ENCODE results near the gene SPPL3. TPM values are rescaled to one million over a fixed set of nuclear protein-coding genes. Genes with fewer than 3 reads are reported as not detected.

The SPPL3 gene
- total and polyA plus RNA-seq, 2 experiments from 2014 or later: 20.0 to 67.3 TPM

DNA sequence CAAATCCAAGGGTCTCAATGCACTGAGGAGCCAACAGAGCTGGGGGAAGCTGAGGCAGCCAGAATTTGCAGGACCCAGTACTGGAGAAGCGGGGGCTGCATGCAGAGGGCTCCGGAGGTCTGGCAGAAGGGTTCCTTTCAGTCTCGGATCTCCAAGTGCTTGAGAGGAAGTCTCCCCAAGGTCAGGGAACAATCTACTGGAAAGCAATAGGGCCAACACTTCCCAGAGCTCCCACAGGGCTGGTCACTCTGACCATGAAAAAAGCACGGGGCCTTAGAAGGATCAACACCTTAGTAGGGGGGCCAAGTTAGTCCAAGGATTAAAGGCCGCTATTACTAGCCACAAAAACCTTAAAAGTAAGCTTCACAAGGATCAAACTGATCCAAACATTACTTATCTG, 31.7 kb downstream of the SPPL3 start:
- H3K9me3 ChIP-seq (ENCODE audit: low read depth): no peaks in the 10 kb centered on the region
- WGBS (ENCODE audit: low lambda C conversion rate, missing lambda C conversion rate): 47% methylated on average over 5 of the region's 5 CpGs
- H2AFZ ChIP-seq: no peak overlapping the region
- H3K27ac ChIP-seq: no peak overlapping the region
- no peaks in the 10 kb centered on the region for H3K27me3 ChIP-seq
- H3K4me2 ChIP-seq: peak overlapping the region; percentile 51
- TF ChIP-seq, protein P1, sequence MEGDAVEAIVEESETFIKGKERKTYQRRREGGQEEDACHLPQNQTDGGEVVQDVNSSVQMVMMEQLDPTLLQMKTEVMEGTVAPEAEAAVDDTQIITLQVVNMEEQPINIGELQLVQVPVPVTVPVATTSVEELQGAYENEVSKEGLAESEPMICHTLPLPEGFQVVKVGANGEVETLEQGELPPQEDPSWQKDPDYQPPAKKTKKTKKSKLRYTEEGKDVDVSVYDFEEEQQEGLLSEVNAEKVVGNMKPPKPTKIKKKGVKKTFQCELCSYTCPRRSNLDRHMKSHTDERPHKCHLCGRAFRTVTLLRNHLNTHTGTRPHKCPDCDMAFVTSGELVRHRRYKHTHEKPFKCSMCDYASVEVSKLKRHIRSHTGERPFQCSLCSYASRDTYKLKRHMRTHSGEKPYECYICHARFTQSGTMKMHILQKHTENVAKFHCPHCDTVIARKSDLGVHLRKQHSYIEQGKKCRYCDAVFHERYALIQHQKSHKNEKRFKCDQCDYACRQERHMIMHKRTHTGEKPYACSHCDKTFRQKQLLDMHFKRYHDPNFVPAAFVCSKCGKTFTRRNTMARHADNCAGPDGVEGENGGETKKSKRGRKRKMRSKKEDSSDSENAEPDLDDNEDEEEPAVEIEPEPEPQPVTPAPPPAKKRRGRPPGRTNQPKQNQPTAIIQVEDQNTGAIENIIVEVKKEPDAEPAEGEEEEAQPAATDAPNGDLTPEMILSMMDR (IDR thresholded peaks at IDR 0.05; ENCODE audit: poor library complexity): no peak
- TF ChIP-seq EZH2 (IDR thresholded peaks at IDR 0.05; ENCODE audit: borderline replicate concordance) (no peak), EZH2phosphoT487 (IDR thresholded peaks at IDR 0.05; ENCODE audit: low read depth, severe bottlenecking, unreplicated experiment) (no peak)
- DNase-seq (ENCODE audit: low spot score): no peak
- H3K9me2 ChIP-seq (replicated peaks; ENCODE audit: insufficient read depth): no peaks in the 10 kb centered on the region
- H3K36me3 ChIP-seq (replicated peaks; ENCODE audit: insufficient read depth, low read depth): no peaks in the 10 kb centered on the region
- H3K79me2 ChIP-seq: peaks cover 100% of the 10 kb centered on the region
- peaks cover 76% of the 10 kb centered on the region for H4K20me1 ChIP-seq (ENCODE audit: insufficient read depth, poor library complexity, severe bottlenecking)
- H3K4me1 ChIP-seq (ENCODE audit: insufficient read depth): peaks cover 12% of the 10 kb centered on the region
- no peak overlapping the region for H3K4me3 ChIP-seq

DNA sequence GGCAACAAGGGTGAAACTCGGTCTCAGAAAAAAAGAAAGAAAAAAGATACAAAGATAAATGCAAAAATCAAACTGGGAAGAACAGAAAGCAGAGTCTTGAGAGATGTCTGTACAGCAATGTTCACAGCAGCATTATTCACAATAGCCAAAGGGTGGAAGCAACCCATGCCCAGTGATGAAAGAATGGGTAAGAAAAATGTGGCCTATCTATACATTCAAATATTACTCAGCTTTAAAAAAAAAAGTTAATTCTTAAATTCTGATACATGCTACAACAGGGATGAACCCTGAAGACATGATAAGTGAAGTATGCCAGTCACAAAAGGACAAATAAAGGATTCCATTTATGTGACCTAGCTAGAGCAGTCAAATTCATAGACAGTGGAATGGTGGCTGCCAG, 33.7 kb downstream of the SPPL3 start:
- no peak overlapping the region for H3K4me3 ChIP-seq
- peaks cover 100% of the 10 kb centered on the region for H3K79me2 ChIP-seq
- no peak for TF ChIP-seq EZH2phosphoT487 (IDR thresholded peaks at IDR 0.05; ENCODE audit: low read depth, severe bottlenecking, unreplicated experiment)
- no peak for TF ChIP-seq EZH2 (IDR thresholded peaks at IDR 0.05; ENCODE audit: borderline replicate concordance)
- TF ChIP-seq, protein P1 (IDR thresholded peaks at IDR 0.05; ENCODE audit: poor library complexity): no peak
- no peaks in the 10 kb centered on the region for H3K27me3 ChIP-seq
- H3K9me3 ChIP-seq (ENCODE audit: low read depth): no peaks in the 10 kb centered on the region
- no peak overlapping the region for H3K4me2 ChIP-seq
- H4K20me1 ChIP-seq (ENCODE audit: insufficient read depth, poor library complexity, severe bottlenecking): peaks cover 87% of the 10 kb centered on the region
- no peak overlapping the region for H3K27ac ChIP-seq
- no peaks in the 10 kb centered on the region for H3K36me3 ChIP-seq (replicated peaks; ENCODE audit: insufficient read depth, low read depth)
- no peak overlapping the region for H2AFZ ChIP-seq
- H3K9me2 ChIP-seq (replicated peaks; ENCODE audit: insufficient read depth): no peaks in the 10 kb centered on the region
- DNase-seq (ENCODE audit: low spot score): no peak
- H3K4me1 ChIP-seq (ENCODE audit: insufficient read depth): peaks cover 12% of the 10 kb centered on the region
- 95% methylated on average over 1 of the region's 1 CpG for WGBS (ENCODE audit: low lambda C conversion rate, missing lambda C conversion rate)

DNA sequence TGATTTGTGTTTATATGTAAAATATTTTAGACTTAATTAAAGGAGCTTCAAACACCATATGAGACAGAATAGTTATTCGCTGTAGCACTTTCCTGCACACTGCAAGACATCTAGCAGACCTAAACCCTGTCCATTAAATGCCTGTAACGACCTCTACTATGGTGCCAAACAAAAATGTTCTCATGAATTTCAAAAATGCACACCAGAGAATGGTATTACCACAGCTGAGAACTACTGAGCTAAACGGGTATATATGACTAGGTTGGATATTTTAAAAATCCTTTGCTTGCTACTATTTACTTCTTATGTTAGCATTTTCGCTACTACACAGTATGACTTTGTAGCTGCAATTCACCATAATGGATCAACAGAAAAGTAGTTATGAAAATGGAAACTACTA, 34.8 kb downstream of the SPPL3 start:
- no peak overlapping the region for H3K4me2 ChIP-seq
- H3K9me3 ChIP-seq (ENCODE audit: low read depth): no peaks in the 10 kb centered on the region
- no peak for DNase-seq (ENCODE audit: low spot score)
- no peaks in the 10 kb centered on the region for H3K27me3 ChIP-seq
- no peak for TF ChIP-seq EZH2 (IDR thresholded peaks at IDR 0.05; ENCODE audit: borderline replicate concordance)
- TF ChIP-seq EZH2phosphoT487 (IDR thresholded peaks at IDR 0.05; ENCODE audit: low read depth, severe bottlenecking, unreplicated experiment): no peak
- peaks cover 100% of the 10 kb centered on the region for H3K79me2 ChIP-seq
- peaks cover 83% of the 10 kb centered on the region for H4K20me1 ChIP-seq (ENCODE audit: insufficient read depth, poor library complexity, severe bottlenecking)
- H3K4me3 ChIP-seq: no peak overlapping the region
- WGBS (ENCODE audit: low lambda C conversion rate, missing lambda C conversion rate): 84% methylated on average over 4 of the region's 4 CpGs
- H3K4me1 ChIP-seq (ENCODE audit: insufficient read depth): peaks cover 12% of the 10 kb centered on the region
- no peak overlapping the region for H2AFZ ChIP-seq
- H3K27ac ChIP-seq: no peak overlapping the region
- H3K9me2 ChIP-seq (replicated peaks; ENCODE audit: insufficient read depth): no peaks in the 10 kb centered on the region
- H3K36me3 ChIP-seq (replicated peaks; ENCODE audit: insufficient read depth, low read depth): no peaks in the 10 kb centered on the region

DNA sequence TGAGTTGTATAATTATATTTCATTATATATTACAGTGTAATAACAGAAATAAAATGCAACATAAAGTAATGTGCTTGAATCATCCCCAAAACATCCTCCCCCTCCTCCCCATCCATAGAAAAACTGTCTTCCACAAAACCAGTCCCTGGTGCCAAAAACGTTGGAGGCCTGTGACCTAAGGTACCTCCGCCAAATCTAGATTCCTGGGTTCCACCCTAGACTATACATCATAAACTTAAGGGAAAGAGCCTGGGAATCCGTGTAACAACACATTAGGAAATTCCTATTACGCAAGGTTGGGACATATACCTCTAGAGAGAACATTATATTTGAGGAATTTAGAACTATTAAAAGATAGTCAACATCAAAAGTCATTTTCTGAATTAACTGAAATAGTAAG, 38.0 kb downstream of the SPPL3 start:
- peaks cover 100% of the 10 kb centered on the region for H3K79me2 ChIP-seq
- H3K4me3 ChIP-seq: no peak overlapping the region
- no peak for DNase-seq (ENCODE audit: low spot score)
- H2AFZ ChIP-seq: no peak overlapping the region
- H3K27me3 ChIP-seq: no peaks in the 10 kb centered on the region
- H3K4me2 ChIP-seq: no peak overlapping the region
- H4K20me1 ChIP-seq (ENCODE audit: insufficient read depth, poor library complexity, severe bottlenecking): peaks cover 50% of the 10 kb centered on the region
- TF ChIP-seq EZH2phosphoT487 (IDR thresholded peaks at IDR 0.05; ENCODE audit: low read depth, severe bottlenecking, unreplicated experiment) (no peak), EZH2 (IDR thresholded peaks at IDR 0.05; ENCODE audit: borderline replicate concordance) (no peak)
- TF ChIP-seq, protein P1 (IDR thresholded peaks at IDR 0.05; ENCODE audit: poor library complexity): no peak
- no peaks in the 10 kb centered on the region for H3K9me2 ChIP-seq (replicated peaks; ENCODE audit: insufficient read depth)
- 86% methylated on average over 4 of the region's 4 CpGs for WGBS (ENCODE audit: low lambda C conversion rate, missing lambda C conversion rate)
- H3K4me1 ChIP-seq (ENCODE audit: insufficient read depth): no peaks in the 10 kb centered on the region
- no peak overlapping the region for H3K27ac ChIP-seq
- no peaks in the 10 kb centered on the region for H3K9me3 ChIP-seq (ENCODE audit: low read depth)
- H3K36me3 ChIP-seq (replicated peaks; ENCODE audit: insufficient read depth, low read depth): no peaks in the 10 kb centered on the region

All from hepatocyte (in vitro differentiated cells).